HG03565 (cell line): ENCODE results near the gene ADD1.

Source experiments
- ATAC-seq: cut with Tn5 transposase; IDR thresholded peaks from one replicate; pipeline ENCODE4 v1.9.1; 2021; ENCODE audit warnings: mild to moderate bottlenecking, moderate library complexity; ENCODE audit not compliant: unreplicated experiment

Gene ADD1

DNA sequence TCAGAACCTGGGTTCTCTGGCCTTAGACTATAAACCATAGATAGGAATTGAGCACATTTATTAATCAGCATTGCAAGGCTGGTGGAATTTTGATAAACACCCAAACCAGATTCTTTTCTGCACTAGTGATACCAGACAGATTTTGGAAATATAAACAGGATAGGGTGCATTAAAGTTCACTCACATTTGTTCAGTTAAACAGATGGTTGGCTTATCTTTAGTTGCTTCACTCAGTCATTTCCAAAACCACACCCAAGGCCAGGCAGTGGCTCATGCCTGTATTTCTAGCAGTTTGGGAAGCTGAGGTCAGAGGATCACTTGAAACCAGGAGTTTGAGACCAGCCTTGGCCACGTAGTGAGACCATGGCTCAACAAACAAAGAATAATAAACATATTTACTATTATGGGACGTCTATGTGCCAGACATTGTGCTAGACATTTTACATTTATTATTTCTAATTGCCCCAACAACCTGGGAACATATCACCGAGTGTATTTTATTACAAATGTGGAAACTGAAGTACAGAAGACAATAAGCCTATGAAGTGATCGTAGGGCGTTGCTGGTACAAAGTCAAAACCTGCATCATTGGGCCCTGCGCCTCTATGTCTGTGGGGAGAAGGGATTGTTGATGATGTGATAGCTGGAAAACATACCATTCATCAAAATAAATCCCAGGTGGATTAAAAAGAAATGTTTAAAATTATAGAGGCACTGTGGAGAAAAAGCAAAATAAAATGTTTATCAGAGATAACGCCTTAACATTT, 15.0 kb downstream of the ADD1 start:
- no peak for ATAC-seq

DNA sequence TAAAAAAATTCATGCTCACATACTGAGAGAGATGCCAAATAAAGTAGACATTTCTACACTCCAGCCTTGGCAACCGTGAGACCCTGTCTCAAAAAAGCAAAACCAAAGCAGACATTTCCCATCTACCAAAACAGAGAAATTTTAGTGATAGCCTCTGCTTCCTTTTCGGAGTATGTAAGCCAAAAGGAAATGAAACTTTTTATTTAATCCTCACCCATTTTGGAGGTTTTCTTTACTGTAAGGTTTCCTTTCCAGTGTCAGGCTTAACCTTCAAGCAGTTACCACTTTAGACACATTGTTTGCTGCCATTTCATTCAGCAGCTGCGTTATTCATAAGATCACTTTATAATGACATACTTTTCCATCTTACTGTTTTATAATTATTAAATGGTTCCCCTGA, 15.9 kb downstream of the ADD1 start:
- no peak for ATAC-seq

- ATAC-seq = no peak
Observed at GRCh38 chr4:2860391-2861348, 17.0 kb downstream of the ADD1 start.

DNA sequence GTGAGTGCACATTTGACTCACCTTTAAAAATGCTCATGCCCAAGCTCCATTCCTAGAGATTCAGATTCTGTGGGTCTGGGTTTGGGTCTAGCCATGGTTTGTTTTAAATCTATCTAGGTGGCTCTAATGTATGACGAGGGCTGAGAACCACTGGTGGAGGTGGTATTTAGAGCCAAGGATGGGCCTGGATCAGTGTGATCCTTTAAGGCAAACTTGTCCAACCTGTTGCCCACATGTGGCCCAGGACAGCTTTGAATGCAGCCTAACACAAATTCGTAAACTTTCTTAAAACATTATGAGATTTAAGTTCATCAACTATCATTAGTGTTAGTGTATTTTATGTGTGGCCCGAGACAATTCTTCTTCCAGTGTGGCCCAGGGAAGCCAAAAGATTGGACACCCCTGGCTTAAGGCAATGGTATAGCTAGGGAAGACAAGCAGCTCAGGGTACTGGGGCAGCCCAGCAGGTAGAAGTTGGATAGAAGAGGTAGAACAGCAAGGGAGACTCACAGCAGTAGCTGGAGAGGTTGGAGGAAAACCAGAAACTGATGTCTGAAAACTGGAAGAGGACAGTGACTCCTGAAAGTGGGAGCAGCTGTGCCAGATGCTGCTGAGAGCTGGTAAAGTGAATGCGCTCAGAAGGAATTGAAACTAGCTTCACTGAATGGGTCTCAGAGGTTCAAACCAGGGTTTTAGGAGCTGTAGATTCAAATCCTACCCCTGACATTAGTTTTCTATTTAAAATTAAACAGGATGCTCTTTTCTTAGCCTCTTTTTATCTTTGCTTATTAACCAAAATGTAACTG, 18.2 kb downstream of the ADD1 start:
- no peak for ATAC-seq

DNA sequence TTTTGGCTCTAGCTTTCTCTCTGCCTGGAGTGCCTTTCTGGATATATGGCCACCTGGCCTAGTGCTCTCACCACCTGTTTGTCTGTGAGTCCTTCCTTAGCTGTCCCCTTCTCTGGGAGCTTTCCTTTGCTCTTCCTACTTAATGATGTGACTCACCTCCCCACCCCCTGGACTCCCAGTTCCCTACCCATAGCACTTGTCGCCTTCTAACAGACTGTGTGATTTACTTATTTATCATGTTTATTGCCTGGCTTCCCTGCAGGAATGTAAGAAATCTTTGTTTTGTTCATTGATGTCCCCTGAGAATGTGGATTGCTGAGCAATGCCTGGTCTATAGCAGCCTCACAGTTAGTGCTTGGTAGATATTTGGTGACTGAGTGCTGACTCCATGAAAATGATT, 18.9 kb downstream of the ADD1 start:
- no peak for ATAC-seq

DNA sequence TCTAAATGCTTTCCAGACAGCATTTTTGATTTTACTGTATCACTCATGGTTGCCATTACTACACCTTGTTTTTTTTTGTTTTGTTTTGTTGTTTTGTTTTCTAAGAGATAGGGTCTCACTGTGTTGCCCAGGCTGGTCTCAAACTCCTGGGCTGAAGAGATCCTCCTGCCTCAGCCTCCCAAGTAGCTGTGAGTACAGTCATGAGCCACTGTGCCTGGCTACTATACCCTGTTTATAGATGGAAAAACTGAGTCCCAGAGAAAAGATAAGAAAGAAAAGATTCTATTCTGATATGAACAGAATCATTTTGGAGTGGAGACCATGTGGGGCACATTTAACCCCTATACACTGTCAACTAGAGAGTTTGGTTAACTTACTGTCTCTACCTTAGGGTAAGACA, 20.0 kb downstream of the ADD1 start:
- ATAC-seq = no peak

DNA sequence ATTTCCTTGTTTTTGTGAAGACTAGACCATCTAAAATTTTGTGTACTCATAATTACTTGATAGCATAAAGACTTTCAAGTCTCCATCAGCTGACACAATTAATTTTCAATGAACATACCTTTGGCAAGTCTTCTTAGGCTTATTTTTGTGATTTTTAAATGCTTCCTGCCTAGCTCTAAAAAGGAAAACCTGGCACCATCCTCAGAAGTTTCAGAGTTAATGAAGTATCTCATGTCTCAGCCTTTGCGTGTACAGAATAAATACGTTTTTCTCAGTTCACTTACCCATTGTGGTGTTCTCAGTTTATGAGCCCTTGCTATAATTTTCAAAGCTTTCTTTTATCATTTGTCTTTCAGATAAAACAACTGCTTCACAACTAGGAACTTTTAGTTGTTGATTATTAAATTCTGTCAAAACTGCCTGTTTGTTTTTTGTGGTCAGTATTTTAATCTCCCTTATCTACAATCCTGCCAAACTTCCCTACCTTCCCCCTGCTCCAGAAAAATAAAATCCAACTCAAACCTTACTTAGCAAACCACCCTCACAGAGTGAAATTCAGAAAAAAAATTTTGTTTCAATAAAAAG, 21.6 kb downstream of the ADD1 start:
- no peak for ATAC-seq

- ATAC-seq = no peak
Observed at GRCh38 chr4:2866160-2866861, 22.7 kb downstream of the ADD1 start.

DNA sequence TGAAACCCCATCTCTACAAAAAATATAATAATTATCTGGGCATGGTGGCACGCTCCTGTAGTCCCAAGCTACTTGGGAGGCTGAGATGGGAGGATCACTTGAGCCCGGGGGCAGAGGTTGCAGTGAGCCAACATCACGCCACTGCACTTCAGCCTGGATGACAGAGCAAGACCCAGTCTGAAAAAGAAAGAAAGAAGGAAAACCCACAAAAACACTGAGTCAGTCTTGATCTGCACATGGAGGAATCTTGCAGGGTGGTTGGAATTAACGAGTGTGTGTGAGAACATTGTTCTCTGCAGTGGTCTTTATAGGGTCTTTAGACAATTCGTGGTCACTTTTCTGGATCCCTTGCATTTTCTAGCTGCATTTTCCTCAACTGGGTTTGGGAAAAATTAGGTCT, 23.2 kb downstream of the ADD1 start:
- no peak for ATAC-seq

DNA sequence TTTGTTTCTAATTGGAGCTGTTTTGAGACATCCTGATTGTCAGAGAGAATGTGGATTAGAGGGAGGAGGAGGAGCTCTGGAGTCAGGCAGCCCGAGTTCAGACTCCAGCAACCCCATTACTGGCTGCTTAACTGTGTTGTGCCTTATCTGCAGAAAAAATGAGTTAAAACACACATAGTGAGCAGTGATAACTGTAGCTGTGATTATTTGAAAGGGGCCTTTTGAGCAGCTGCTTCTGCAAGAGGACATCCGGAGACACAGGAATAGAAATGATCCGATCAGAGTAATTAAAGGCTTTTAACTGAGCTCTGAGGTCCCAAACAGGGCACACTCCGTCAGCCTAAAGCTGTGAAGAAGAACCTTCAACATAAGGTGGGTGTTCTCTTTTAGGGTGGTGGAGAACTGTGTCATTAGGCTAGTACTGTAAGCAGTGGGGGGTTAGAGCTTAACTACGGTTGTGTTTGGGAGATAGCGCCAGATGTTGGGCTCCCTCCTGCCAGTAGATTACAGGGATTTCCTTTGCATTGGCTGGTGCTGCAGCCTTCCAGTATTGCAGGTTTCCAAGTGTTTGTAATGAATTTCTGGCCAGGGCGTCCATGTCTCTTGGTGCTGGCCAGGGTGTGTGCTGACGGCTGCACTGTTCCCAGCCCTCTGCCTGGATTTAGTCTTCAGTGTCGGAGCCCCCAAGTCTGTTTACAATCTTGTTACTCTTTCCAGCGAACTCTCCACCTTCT, 24.3 kb downstream of the ADD1 start:
- ATAC-seq = no peak

- no peak for ATAC-seq
Observed at GRCh38 chr4:2868877-2869487, 25.3 kb downstream of the ADD1 start.

GRCh38 chr4:2869659-2870058, 26.0 kb downstream of the ADD1 start:
- ATAC-seq = no peak

DNA sequence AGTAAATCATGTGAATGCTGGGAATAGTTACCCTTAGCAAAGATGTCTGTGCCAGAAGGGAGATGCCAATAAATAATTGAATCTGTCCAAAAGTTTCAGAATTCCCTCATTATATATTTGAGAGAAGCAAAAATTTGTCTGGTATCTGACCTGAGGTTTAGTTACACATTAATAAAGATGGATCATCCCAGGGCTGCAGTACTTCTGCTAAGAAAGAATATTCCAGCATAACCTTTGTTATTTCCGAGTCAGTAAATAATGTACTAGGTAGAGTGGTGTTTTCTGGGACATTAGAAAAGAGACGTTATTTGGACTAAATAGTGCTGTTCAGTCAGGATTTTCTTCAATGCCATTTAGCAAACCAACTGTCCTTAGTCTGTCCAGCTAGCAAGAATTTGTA, 26.4 kb downstream of the ADD1 start:
- no peak for ATAC-seq

- ATAC-seq = no peak
Observed at GRCh38 chr4:2871466-2871865, 27.8 kb downstream of the ADD1 start.

- ATAC-seq = no peak
Observed at GRCh38 chr4:2871911-2872310, 28.3 kb downstream of the ADD1 start.

DNA sequence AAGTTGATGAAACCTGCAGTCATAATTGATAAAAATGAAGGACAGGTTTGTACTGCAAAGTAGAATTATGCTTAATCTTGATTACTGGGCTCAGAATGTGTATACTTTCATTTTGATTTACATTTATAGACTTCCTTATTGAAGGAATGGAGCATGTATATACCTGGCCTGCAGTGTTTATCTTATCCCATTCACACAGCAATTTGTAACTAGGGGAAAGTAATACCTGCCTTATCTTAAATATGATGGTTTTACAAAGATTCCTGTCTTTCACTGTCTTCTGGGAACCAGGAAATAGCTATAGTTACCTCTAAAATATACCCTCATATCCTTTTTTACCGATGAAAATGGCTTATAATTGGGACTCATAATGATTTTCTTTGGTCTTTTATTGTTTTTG, 29.7 kb downstream of the ADD1 start:
- no peak for ATAC-seq

GRCh38 chr4:2874861-2875260, 31.2 kb downstream of the ADD1 start:
- no peak for ATAC-seq

GRCh38 chr4:2875556-2875955, 31.9 kb downstream of the ADD1 start:
- ATAC-seq = no peak

DNA sequence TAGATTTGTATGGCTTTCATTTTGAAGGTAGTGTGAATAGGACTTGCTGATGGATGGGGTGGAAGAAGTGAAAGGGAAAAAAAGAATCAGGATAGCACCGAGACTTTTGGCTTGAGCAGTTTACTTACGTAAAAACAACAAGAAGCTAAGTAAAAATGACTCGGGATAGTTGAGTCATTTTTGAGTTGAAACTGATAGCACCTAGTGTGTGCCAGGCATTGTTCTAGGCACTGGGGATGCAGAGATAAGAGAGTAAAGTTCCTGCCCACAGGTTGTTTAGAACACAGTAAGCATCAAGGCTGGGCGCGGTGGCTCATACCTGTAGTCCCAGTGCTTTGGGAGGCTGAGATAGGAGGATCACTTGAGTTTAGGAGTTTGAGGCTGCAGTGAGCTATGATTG, 34.7 kb downstream of the ADD1 start:
- no peak for ATAC-seq
